D341Med (cell line): ENCODE data around the gene CAMSAP1.

Experiments
- DNase-seq: peaks from one replicate; pipeline ENCODE4 v3.0.0; 2012; ENCODE audit warnings: low spot score

CAMSAP1 gene

DNA sequence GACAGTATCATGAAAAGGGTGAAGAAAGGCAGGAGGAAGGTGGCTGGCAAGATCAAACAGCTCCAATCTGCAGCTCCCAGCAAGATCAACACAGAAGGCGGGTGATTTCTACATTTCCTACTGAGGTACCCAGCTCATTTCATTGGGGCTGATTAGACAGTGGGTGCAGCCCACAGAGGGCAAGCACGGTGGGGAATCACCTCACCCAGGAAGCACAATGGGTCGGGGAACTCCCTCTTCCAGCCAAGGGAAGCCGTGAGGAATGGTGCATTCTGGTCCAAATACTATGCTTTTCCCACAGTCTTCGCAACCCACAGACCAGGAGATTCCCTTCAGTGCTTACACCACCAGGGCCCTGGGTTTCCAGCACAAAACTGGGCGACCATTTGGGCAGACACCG is 66.8 kb downstream of the CAMSAP1 start:
- no peak for DNase-seq

DNA sequence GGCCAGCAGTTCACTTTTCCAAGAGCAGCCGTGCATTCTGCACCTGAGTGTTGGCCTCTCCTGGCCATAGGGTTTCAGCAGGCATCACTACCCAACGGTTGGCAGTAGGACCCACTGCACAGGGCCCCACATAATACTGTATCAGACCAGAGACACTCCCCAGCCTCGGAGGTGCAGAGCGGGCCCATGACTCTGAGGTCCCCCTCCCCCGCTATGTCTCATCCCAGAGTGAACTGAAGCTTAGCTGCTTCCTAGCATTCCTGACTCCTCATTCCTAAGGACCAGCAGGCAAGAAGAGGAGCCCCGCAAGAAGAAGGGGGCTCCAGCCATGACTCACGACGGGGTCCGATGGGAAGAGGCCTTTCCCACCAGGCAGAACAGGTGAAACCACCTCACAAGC is 67.2 kb downstream of the CAMSAP1 start:
- no peak for DNase-seq

DNA sequence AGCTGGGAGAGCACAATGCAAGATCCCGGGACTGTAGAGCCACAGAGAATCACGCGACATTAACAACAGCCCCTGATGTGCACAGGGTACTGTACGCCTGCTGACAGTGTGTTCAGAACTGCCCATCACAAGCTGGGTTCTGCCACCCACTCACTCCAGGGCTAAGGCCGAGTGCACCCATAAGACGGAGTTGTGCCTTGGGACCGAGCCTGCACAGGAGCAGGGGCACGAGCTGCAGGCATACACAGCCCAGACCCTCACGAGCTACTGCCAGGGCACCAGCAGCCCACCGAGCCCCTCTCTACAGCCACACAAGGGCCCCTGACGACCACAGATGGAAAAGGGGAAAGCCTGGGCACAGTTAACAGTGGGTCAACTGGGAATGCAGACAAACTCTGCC is 67.8 kb downstream of the CAMSAP1 start:
- no peak for DNase-seq

DNA sequence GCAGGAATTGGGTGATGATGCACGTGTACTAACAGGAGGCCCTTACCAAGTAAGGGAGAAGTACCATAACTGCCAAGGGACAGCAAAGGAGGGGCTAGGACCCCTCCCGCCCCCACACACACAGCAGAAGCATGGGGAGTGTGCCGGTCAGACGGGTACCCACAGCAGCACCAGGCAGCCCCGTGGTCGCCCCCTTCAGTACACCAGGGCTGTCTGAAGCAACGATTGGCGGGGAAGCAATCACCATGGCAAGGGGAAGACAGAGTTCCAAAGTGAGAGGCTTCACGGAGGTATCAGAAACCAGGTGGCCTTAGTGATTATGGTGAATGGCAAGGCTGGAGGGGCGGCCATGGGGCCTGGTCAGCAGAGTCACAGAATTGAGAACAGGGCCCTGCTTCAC is 72.2 kb downstream of the CAMSAP1 start:
- DNase-seq: no peak

DNA sequence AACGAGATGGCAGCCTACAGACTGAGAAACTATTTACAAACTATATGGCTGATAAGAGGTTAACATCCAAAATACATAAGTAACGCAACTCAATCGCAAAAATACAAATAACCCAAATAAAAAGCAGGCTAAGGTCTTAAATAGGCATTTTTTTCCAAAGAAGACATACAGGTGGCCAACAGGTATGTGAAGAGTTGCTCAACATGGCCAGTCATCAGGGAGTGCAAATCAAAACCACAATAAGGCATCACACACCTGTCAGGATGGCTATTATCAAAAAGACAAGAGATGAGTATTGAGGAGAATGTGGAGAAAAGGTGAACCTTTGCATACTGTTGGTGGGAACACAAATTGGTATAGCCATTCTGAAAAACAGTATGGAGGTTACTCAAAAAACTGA is 73.5 kb downstream of the CAMSAP1 start:
- DNase-seq: no peak

DNA sequence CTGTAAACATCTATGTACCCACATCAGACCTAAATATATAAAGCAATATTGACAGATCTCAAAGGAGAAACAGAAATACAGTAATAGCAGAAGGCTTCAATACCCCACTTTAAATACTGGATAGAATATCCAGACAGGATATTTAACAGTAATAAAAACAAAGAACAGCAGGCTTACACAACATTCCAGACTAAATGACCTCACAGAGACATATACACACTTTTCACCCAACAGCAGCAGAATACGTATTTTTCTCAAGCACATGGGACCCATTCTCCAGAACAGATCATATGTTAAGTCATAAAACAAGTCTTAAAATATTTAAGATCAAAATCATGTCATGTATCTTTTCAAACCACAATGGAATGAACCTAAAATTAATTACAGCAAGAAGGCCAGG is 76.8 kb downstream of the CAMSAP1 start:
- DNase-seq: no peak

DNA sequence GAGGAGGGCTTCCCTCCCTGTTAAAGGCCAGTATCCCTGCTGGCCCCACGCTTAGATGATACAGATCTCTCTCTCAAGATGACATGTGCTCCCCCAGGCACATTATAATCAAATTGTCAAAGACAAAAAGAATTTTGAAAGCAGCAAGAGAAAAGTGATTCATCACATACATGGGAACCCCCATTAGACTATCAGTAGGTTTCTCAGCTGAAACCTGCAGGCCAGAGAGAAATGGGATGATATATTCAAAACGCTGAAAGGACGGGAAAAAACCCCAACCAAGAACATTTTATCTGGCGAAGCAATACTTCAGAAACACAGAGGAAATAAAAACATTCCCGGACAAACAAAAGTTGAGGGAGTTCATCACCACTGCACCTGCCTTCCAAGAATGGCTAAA is 78.7 kb downstream of the CAMSAP1 start:
- DNase-seq: no peak

DNA sequence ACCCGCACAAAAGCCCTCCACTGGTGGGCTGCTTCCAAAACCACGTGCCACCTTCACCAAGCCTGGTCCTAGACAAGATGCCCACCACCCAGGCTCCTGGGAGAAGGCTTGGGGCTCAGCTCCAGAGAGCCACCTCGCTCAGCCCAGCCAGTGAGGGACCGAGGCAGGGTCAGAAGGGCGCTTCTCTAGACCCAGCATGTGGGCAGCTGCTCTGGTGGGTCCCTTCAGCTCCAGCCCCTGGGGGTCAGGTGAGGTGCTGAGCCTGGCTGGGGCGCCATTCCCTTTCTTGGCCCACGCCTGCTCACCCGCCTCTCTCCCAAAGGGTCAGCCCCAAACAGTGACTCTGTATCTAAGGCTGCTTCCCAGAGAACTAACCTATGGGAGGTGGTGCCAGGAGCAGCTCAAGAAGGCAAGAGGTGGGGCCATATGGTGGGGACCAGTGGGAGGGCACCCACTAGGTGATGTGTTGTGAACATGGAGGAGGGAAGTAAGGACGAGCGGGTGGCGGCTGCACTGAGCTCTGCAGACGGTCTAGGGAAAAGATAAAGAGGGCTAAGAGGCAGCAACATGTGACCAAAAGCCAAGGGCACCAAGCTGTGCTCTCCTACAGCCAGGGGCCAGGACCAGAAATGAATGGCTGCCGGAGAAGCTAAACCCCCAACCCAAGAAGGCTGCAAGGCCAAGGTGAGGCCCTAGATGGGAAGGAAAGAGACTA is 79.3 kb downstream of the CAMSAP1 start:
- DNase-seq: no peak

DNA sequence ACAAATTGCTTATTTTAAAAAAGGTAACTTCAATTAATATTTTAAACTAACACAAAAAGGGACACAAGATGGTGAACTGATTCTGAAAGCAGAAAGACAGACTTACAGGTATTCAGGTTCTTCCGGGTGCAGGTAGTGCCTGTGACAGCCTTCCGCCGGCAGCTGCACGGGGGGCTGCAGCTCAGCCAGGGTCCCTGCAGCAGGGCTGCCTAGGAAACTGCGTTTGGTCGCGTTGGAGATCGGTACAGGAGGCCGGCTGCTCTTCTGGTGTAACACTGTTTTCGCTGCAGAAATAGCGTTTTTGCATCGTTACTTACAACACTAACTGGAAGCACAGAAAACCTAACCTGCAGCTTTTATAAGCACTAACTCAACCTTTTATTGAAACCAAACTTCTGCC is 80.0 kb downstream of the CAMSAP1 start:
- DNase-seq: no peak

DNA sequence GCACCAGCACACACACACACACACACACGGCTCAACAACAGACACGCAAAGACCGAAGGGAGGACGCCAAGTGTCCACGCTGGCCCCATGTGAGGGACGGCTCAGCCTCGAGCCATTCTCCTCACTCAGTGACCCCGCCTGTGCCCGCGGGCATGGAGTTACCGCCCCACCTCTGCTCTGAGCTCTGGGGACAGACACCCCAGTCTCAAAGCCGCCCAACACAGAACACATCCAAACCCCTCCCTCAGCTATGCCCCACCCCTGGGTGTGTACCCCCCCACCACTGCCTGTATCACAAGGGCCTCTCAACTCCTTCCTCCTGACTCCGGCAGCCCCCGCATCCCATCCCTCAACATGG is 81.2 kb downstream of the CAMSAP1 start:
- DNase-seq: no peak

DNA sequence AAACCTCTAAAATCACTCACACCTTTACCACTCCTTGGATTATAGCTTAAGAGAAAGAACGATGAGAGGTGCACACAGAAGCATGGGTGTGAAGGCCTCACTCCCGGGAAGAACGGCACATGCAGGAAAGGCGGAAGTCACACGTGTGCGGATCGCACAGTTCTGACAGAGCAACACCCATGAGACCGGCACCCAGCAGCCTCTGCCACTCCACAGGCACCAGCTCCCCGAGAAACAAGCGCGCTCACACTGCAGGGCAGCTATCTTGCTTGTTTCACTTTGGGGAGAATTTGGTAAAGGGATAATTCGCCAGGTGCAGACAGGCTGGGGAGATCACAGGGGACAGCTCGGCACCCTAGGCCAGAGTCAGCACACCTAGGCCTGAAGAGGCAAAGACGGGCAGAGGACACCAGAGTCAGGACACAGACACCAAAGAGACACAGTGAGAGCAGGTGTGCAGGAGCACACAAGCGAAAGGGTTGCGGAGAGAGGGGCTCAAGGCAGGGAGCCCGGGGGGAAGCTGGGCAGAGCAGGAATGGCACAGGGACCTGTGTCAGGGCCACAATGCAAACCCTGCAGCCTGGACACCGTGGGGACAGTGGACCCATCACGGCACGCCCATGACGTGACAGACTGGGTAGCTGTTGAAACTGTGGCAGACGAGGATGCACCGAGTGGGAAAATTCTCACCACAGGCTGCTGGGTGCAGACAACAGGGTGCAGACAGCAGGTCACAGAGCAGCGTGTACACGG is 81.7 kb downstream of the CAMSAP1 start:
- no peak for DNase-seq

DNA sequence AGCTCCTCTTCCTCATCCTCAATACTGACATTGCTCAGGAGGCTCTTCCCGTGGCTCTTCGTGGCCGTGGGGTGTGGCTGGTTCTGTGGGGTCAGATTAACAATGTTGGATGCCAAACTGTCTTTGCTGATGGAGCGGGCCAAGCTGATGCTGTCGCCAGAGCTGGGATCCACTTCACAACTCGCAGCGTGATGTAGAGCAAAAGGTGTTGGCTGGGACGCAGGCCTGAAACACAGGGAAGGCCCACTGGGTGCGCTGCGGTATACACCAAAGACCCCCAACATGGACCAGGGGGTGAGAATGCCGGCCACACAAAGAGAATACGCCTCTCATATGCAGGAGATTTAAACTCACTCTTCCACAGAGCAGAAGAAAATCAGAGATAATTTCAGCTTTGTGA is 84.3 kb downstream of the CAMSAP1 start:
- no peak for DNase-seq

DNA sequence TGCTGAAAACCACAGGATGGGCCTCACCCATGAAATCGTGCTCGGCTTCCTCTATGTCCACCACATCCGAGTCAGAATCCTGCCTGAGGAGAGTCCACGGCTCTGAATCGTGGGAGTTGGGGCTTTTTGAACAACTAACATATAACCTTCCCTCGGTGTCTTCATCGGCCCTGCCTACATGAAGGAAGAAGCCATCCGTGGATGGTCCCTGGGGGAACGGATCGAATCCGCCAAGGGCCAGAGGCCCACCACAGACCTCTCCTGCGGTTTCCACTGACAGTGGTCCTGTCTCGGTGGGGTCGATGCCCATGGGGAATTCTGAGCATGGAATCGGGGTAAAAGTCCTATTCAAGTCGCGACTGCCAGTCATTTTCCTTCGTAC is 85.0 kb downstream of the CAMSAP1 start:
- no peak for DNase-seq

DNA sequence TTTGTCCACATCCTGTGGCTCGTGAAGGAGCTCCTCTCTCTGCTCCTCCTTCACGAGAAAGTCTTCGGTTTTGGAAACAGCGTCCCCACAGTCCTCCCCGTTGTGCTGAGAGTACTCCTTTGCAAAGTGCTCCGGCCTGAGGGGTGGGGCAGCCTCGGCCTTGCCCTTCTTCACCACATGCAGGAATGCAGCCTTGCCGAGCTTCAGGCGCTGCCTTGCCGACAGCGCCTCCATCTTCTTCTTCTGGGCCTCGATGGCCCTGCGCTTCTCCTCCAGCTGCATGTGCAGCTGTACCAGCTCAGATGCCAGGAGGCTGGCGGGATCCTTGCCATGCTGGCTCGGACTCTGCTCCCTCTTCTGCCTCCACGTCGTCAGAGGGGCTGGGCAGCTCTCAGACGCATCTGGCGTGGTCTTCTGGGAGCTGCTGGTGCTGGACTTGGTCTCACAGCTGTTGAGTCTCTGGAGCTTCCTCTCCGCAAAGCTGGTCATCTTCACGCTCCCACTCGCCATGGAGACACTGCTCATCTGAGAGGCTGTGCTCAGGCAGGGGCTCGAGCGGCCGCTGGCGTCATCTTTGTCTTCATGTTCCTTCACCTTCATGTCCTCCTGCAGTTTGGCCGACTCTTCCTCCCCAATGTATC is 85.5 kb downstream of the CAMSAP1 start:
- no peak for DNase-seq

DNA sequence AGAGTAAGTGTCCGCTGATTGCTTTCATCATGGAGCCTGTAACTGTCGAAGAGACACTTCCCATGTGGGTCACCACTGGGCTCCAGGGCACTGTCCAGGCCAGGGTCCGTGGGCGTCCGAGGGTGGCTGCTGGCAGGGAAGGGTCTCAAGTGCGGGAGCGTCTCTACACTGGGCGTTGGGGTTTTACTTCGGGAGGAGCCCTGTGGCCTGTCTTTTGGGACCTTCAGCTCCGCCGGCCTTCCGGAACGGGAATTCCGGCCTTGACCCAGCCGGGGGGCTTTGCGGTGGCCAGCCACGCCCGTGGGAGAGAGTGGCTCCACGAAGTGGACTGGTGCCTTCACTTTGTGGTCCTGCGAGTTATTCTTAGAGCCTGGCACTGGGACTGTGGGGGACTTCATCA is 86.2 kb downstream of the CAMSAP1 start:
- no peak for DNase-seq

DNA sequence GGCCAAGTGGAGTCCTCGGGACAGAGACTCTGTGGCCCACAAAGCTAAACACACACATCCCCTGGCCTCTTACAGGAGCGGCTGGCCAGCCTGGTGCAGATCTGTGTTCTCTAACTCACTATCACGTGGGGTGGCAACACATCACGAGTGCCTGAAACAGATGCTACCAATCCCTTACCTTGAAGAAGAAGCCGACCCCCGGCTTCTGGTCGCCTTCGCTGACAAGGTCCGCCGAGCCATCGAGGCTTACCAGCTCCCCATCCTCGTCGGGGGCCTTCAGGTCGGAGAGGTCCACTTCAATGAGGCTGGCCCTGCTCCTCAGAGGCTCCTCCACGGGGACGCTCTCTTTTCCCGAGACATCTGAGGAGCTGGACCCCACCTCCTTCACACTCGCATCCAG is 86.7 kb downstream of the CAMSAP1 start:
- no peak for DNase-seq

DNA sequence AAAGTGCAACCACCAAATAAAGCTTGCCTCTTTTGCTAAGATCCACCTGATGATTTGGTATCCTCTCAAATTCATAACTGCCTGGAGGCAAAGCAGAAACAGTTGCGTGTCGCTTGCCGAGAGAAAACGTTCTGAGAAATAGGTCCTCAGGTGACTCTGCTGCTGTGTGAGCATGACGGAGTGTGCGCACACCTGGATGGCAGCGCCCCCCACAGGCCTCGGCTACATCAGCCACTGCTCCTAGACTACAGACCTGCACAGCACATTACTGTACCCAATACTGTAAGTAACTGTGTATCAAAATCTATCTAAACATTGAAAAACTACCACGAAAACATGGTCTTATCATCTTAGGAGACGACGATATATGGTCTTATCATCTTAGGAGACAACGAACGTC is 87.4 kb downstream of the CAMSAP1 start:
- no peak for DNase-seq

DNA sequence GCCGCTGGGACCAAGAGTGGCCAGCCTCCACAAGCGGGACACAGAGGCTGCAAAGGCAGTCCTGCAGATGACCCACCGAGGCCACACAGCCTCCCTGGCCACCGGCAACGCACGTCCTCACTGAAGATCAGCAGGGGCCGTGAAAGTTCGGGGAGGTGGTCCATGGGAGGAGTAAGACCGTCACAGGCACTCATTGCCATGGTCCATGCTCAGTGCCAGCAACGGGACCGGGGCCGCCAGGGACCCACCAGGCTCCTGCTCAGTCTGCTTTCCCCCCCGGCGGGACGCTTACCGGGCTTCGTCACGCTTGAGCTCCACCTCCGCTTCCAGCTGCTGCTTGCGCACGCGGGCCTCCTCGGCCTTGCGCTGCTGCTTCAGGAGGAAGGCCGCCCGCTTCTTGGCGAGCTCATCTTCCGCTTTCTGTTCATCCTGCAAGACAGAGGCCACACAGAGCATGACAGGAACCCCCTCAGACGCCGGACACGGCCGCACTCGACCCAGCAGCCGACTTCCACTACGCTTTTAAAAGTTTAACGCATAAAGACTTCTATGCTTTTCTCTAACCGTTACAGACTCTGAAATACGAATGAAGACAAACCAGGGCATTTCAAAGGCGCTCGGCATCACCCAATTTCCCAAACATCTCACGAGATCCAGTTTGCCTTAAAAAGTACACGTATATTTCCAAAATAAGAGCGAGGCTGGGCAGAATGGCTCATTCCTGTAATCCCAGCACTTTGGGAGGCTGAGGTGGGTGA is 88.4 kb downstream of the CAMSAP1 start:
- DNase-seq: no peak

DNA sequence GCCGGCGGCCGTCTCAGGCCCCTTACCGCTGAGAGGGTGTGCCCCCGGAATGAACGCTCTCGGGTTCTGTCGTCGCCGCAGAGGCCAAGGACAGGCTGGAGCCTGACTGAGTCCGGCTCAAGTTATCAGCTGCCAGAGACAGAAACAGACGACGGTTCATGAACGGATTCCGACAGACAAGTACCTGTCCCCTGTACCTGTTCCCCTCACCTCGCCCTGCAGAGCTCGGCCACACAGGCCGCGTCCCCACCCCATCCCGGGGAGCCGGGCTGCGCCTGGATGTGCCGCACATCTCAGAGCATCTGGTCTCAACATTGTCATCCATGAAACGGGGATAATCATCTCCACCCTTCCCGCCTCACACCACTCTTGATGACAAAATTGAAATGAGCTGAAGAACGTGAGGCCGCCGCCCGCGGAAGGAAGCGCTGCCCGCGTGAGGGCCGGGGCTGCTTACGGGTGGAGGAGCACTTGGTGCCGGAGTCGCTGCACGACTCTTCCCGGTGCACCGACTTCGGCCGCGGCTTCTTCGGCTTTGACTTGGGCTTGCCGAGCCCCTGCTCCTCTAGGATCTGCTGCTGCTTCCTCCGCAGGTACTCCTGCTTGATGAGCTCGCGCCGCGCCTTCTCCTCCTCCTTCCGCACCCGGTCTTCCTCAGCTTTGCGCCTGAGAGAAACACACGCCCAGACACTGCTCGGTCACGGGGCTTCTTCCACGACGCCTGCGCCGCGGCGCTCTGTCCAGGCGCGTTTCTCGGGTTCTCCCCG is 89.2 kb downstream of the CAMSAP1 start:
- DNase-seq: no peak

DNA sequence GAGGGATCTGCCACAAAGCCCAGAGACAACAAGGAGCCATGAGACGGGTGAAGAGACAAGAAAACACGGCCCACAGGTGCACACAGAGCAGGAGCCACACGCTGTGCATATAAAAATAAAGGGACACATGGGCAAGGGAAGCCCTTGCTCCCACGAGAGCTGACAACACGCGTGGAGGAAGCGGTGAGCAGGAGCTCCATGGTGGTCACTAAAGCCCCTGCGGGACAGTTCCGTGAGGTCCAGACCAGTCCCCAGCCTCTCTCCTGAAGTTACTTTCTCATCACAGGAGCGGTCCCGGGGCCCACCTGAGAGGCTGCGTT is 90.7 kb downstream of the CAMSAP1 start:
- no peak for DNase-seq

DNA sequence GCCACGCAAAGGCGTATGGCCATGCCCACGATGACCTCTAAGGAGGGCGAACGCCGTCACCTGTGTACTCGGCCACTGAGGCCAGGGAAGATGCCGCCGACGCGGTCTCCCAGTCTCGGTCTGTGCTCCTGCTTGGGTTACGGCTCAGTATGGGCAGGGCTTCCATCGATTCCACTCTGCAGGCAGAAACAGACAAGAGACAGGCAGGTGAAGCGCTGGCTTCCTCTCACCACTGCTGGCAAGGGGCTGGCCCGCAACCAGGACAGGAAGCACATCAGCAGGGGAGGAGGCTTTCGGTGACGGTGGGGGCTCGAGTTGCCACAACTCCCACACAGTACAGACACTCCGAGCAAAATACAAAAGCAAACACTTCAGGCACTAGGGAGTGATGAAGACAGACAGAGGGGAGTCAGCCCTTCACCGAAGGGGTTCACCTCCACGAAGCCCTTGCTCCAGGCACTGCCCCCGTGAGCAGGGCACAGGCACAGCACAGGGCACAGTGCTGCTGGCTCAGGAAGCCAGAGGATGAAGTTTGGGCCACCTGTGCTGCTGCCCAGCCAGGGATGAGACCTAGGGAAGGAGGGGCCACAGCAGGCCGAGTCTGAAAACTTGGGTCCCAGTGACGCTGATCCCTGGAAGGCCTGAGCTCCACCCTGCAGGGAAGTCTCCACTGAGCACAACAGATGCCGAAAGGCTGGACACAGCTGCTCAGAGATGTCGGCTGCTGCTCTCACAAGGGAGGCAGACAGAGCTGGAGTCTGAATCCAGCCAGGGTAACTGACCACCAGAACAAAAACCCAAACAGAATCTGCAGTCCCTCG is 91.3 kb downstream of the CAMSAP1 start:
- DNase-seq: no peak
